K562 (cell line): ENCODE results near the gene SGMS1. TPM values are rescaled to one million over a fixed set of nuclear protein-coding genes. Genes with fewer than 3 reads are reported as not detected.

Experiments
- ATAC-seq: fragments of 200-7000 bp; cut with Tn5 transposase; 3 replicates; pipeline ENCODE4 v1.9.1; 2020; ENCODE audit warnings: moderate library complexity
- BruUV-seq: library from RNA; stranded (reverse); fragments of 400-500 nt; replicated peaks from 2 replicates; lab custom pipeline; 2021; lab: Mats Ljungman, UMichigan
- CTCF ChIA-PET: fragments of 300-600 bp; formaldehyde crosslinking; extraction: SDS; loops from one replicate; lab custom pipeline; 2021; ENCODE audit warnings: low intra/inter-chr PET ratio; lab: Yijun Ruan, JAX
- POLR2A ChIA-PET: fragments of 300-600, 350-650 bp; sonication (Branson Sonifier 250); formaldehyde crosslinking; extraction: SDS; loops from one replicate; lab custom pipeline; 2021; ENCODE audit warnings: antibody characterized with exemption, inconsistent platforms; lab: Yijun Ruan, JAX
- DNase-seq, 4 experiments: peaks; one replicate each; pipeline versions ENCODE4 v3.0.0 to v3.0.0-alpha.2; 2011 to 2018; ENCODE audit warnings: low spot score in 3 of 4, mixed read lengths in 3 of 4; ENCODE audit errors: extremely low read depth in 1 of 4
- FAIRE-seq: peaks from 2 replicates; lab custom pipeline; 2011; peaks lifted over from hg19 to GRCh38; lab: Jason Lieb, UNC
- H2AFZ ChIP-seq: 2 replicates; pipeline ENCODE4 v1.6.0; 2011; ENCODE audit warnings: low read depth, low read length, control low read depth, inconsistent platforms
- H3K27ac ChIP-seq: fragments of 200-600 bp; 3 replicates; pipeline ENCODE4 v1.8.0; 2011; ENCODE audit warnings: low read depth, mild to moderate bottlenecking, control low read depth, inconsistent platforms, low read length, moderate library complexity, mixed read lengths; ENCODE audit errors: extremely low read depth
- H3K27me3 ChIP-seq, 2 experiments: fragments of 300-600 bp in 1 of 2; 2 replicates in 1 of 2; 3 replicates in 1 of 2; pipeline versions ENCODE4 v1.6.0 to v1.8.0; 2011; ENCODE audit warnings: inconsistent platforms in 2 of 2, low read length in 2 of 2, mild to moderate bottlenecking in 1 of 2, mixed read lengths in 1 of 2, moderate library complexity in 1 of 2; ENCODE audit not compliant: control insufficient read depth in 2 of 2, insufficient read depth in 2 of 2
- H3K36me3 ChIP-seq: fragments of 300-600 bp; 3 replicates; pipeline ENCODE4 v1.8.0; 2011; ENCODE audit warnings: mild to moderate bottlenecking, low read length, inconsistent platforms; ENCODE audit not compliant: control insufficient read depth, insufficient read depth
- H3K4me1 ChIP-seq, 2 experiments: fragments of 200-600 bp in 1 of 2; replicated peaks in 1 of 2; 2 replicates in 1 of 2; 3 replicates in 1 of 2; pipeline versions ENCODE4 v1.5.1 to v1.8.0; 2011; ENCODE audit warnings: inconsistent platforms in 2 of 2, low read length in 2 of 2, mild to moderate bottlenecking in 1 of 2, mixed read lengths in 1 of 2, moderate library complexity in 1 of 2; ENCODE audit not compliant: control insufficient read depth in 2 of 2, insufficient read depth in 2 of 2
- H3K4me2 ChIP-seq: 2 replicates; pipeline ENCODE4 v1.6.1; 2011; ENCODE audit warnings: low read length, control low read depth, inconsistent platforms, mixed read lengths; ENCODE audit not compliant: insufficient read depth
- H3K4me3 ChIP-seq: fragments of 200-600 bp; sonication (generic), shearing (Covaris generic); 2 replicates; pipeline ENCODE4 v1.5.1; 2016; ENCODE audit warnings: control low read depth, inconsistent platforms
- H3K79me2 ChIP-seq: fragments of 200-600 bp; 3 replicates; pipeline ENCODE4 v1.8.0; 2011; ENCODE audit warnings: low read length, inconsistent platforms; ENCODE audit not compliant: control insufficient read depth, insufficient read depth
- H3K9ac ChIP-seq, 2 experiments: 2 replicates each; pipeline versions ENCODE4 v1.6.0 to v1.6.1; 2011; ENCODE audit warnings: low read depth in 2 of 2, low read length in 2 of 2, control low read depth in 1 of 2, inconsistent platforms in 1 of 2, mild to moderate bottlenecking in 1 of 2, mixed read lengths in 1 of 2; ENCODE audit not compliant: insufficient read depth in 1 of 2
- H3K9me1 ChIP-seq: one replicate; pipeline ENCODE4 v1.6.0; 2011; ENCODE audit warnings: inconsistent platforms, mild to moderate bottlenecking, low read length, moderate library complexity; ENCODE audit not compliant: control insufficient read depth, insufficient read depth
- H3K9me3 ChIP-seq: replicated peaks from 2 replicates; pipeline ENCODE4 v1.5.1; 2011; ENCODE audit warnings: low read depth, low read length, inconsistent platforms; ENCODE audit not compliant: control insufficient read depth, insufficient read depth
- H4K20me1 ChIP-seq: replicated peaks from 2 replicates; pipeline ENCODE4 v1.6.1; 2011; ENCODE audit warnings: low read length, inconsistent platforms, mixed read lengths; ENCODE audit not compliant: control insufficient read depth, insufficient read depth
- DPF2 ChIP-seq: fragments of 450-650 bp; IDR thresholded peaks from 2 replicates; pipeline ENCODE4 v1.6.1; 2016
- HCFC1 ChIP-seq: IDR thresholded peaks from 2 replicates; pipeline ENCODE4 v1.6.1; 2012; ENCODE audit warnings: low read depth, low read length, improper control_type of control experiment
- HDAC6 ChIP-seq: IDR thresholded peaks from 2 replicates; pipeline ENCODE4 v1.6.1; 2012; ENCODE audit warnings: low read depth, mild to moderate bottlenecking, control low read depth, inconsistent platforms, low read length, moderate library complexity
- NCOA4 ChIP-seq: fragments of 450-650 bp; IDR thresholded peaks from 2 replicates; pipeline ENCODE4 v1.6.1; 2018; ENCODE audit warnings: mild to moderate bottlenecking; ENCODE audit not compliant: partially characterized antibody
- NR1H2 ChIP-seq: sonication (generic); formaldehyde crosslinking; IDR thresholded peaks from 2 replicates; pipeline ENCODE4 v1.4.0; 2020; ENCODE audit warnings: mild to moderate bottlenecking, missing genetic modification reagents
- STAT6 ChIP-seq: sonication (generic); formaldehyde crosslinking; IDR thresholded peaks from 2 replicates; pipeline ENCODE4 v1.8.1; 2023; ENCODE audit warnings: mild to moderate bottlenecking, missing genetic modification reagents
- ZC3H11A ChIP-seq: IDR thresholded peaks from 2 replicates; pipeline ENCODE4 v1.6.1; 2012; ENCODE audit warnings: low read depth, low read length, improper control_type of control experiment
- ZNF174 ChIP-seq: fragments of 250-450 bp; sonication (Bioruptor Pico); IDR thresholded peaks from 2 replicates; pipeline ENCODE4 v1.4.0; 2020; ENCODE audit warnings: mild to moderate bottlenecking
- ZNF184 ChIP-seq: sonication (generic); formaldehyde crosslinking; IDR thresholded peaks from 2 replicates; pipeline ENCODE4 v1.5.0; 2020; ENCODE audit warnings: missing genetic modification reagents
- WGBS: fragments of 100-300 bp; shearing (Covaris generic); methylation state at CpG from one replicate; pipeline ENCODE4 v1.1.6; 2016; ENCODE audit warnings: low coverage, mixed read lengths; ENCODE audit not compliant: insufficient coverage; ENCODE audit errors: missing lambda C conversion rate; 5-methylcytosine and 5-hydroxymethylcytosine counted together
- in situ Hi-C: fragments of 300-500 bp; cut with MboI; formaldehyde crosslinking; loops from 4 replicates; pipeline ENCODE4 v1.15.0; 2018; ENCODE audit warnings: inconsistent platforms, mixed read lengths
- intact Hi-C: fragments of 100-400 bp; cut with micrococcal nuclease; formaldehyde crosslinking; loops from 2 replicates; pipeline ENCODE4 v1.14.2; 2022
- polyA plus RNA-seq, 8 experiments: library from polyadenylated mRNA; depleted of rRNA in 4 of 8; stranded (reverse) in 5 of 8; unstranded in 3 of 8; fragments of >200 nt; fragmentation: Nextera tagmentation in 2 of 8; fragmentation: Illumina TruSeq in 1 of 8; extraction: Ambion mirVana in 2 of 8; extraction: Trizol in 1 of 8; gene quantifications; 2 replicates each; pipeline versions ENCODE4 v1.2.1 to v1.2.3, GENCODE V29; 2011 to 2014; ENCODE audit warnings: inconsistent platforms in 1 of 8, missing spikeins in 1 of 8
- total RNA-seq, 7 experiments: library from RNA; depleted of rRNA in 6 of 7; stranded (reverse); fragments of >200 nt in 6 of 7; fragmentation: Illumina TruSeq in 2 of 7; extraction: Trizol in 2 of 7; gene quantifications; 2 replicates each; pipeline versions ENCODE4 v1.2.1 to v1.2.3, GENCODE V29; 2011 to 2021; ENCODE audit warnings: low replicate concordance in 1 of 7
- TF ChIP-seq, protein P1 (sequence below): fragments of 150-350 bp; IDR thresholded peaks from 2 replicates; pipeline ENCODE4 v1.6.1; 2014; ENCODE audit warnings: low read depth, mild to moderate bottlenecking, low read length, borderline replicate concordance

SGMS1 gene
- total and polyA plus RNA-seq, 9 of the 15 experiments (the other 6 are each of a cell fraction or from before 2014, with no cell fraction given), result 22.6 to 232 (median 82.2) TPM

DNA sequence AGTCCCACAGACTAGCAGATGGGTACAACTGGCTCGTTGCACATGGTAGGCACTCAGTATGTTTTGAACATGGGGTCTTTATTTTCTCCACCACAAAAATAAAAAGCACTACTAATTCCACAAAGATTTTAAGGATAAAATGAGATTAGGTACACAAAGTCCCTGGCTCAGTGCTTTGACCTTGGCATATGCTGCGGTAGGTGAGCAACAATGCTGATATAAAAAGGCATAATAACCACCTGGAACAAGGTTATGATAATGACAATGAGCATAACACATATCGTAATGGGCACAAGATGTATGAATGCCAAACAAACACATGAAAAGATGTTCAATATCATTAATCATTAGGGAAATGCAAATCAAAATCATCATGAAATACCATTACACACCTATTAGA lies 26.9 kb downstream of the SGMS1 start (continued):
- TF ChIP-seq STAT6 (CRISPR knock-in tag), result no peak
- TF ChIP-seq NCOA4, result no peak

DNA sequence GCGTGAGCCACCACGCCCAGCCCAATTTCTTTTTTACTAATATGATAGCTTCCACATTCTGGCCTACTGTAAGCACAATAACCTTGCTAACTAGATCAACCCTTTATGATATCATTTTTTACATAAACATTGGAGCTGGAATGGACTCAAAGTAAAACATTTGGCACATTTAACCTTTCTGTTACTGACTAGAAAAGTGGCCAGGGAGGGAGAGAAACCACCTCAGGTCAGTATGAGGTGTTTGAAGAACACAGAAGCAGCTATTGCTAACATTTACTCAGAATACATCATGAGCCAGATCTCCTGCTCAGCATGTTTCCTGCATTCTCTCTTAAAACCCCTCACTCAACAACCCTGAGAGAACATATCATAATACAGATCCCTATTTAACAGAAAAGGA lies 27.3 kb downstream of the SGMS1 start:
- in situ Hi-C loops, result no loop called here
- Histone ChIP-seq H3K36me3 (peaks cover 2% of the 10 kb centered on the region; the same call in 1 of the 3 replicates), H2AFZ (no peak overlapping the region), H3K79me2 (peaks cover 97% of the 10 kb centered on the region), H3K9me3 (no peaks in the 10 kb centered on the region), H3K27me3 (no peaks in the 10 kb centered on the region)
- no TSS peak for BruUV-seq
- CTCF ChIA-PET, result no interaction called here
- WGBS, result 92% methylated on average over 2 of the region's 2 CpGs
- no peak for TF ChIP-seq NR1H2
- TF ChIP-seq HCFC1, result no peak
- TF ChIP-seq, protein P1, sequence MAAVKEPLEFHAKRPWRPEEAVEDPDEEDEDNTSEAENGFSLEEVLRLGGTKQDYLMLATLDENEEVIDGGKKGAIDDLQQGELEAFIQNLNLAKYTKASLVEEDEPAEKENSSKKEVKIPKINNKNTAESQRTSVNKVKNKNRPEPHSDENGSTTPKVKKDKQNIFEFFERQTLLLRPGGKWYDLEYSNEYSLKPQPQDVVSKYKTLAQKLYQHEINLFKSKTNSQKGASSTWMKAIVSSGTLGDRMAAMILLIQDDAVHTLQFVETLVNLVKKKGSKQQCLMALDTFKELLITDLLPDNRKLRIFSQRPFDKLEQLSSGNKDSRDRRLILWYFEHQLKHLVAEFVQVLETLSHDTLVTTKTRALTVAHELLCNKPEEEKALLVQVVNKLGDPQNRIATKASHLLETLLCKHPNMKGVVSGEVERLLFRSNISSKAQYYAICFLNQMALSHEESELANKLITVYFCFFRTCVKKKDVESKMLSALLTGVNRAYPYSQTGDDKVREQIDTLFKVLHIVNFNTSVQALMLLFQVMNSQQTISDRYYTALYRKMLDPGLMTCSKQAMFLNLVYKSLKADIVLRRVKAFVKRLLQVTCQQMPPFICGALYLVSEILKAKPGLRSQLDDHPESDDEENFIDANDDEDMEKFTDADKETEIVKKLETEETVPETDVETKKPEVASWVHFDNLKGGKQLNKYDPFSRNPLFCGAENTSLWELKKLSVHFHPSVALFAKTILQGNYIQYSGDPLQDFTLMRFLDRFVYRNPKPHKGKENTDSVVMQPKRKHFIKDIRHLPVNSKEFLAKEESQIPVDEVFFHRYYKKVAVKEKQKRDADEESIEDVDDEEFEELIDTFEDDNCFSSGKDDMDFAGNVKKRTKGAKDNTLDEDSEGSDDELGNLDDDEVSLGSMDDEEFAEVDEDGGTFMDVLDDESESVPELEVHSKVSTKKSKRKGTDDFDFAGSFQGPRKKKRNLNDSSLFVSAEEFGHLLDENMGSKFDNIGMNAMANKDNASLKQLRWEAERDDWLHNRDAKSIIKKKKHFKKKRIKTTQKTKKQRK, result no peak
- no peak for TF ChIP-seq ZC3H11A
- no peak for TF ChIP-seq ZNF174 (CRISPR knock-in tag)
- no peak for TF ChIP-seq HDAC6
- no peak for TF ChIP-seq DPF2
- no peak for TF ChIP-seq ZNF184 (CRISPR knock-in tag)
- TF ChIP-seq, all 486 proteins: peak for 0
- ATAC-seq, result no peak
- Histone ChIP-seq H3K27ac (no peak overlapping the region), H3K4me3 (no peak overlapping the region), H3K4me1 (peaks cover 6 to 65% of the 10 kb centered on the region in 2 experiments; a peak in 3 of 5 replicates), H3K9ac (no peak overlapping the region), H4K20me1 (peaks cover 8% of the 10 kb centered on the region; the same call in 1 of the 2 replicates), H3K4me2 (no peak overlapping the region), H3K9me1 (no peaks in the 10 kb centered on the region)
- intact Hi-C loops, result no loop called here
- FAIRE-seq, result no peak
- POLR2A ChIA-PET, result interaction anchor here (0.5 to 1.7 kb wide), 5 partner anchors 9 to 1266 kb away, joined by 3 to 7 read pairs (median 3); no protein-coding TSS in a partner anchor
- DNase-seq, result no peak
